HCT116 (cell line): ENCODE results near the gene CAMKK1. TPM values are rescaled to one million over a fixed set of nuclear protein-coding genes. Genes with fewer than 3 reads are reported as not detected.
A peak's percentile ranks its signal among the peaks of the same experiment; 100 is the strongest.

Experiments used
- ATAC-seq: fragments of 200-7000 bp; cut with Tn5 transposase; 2 replicates; pipeline ENCODE4 v1.9.1; 2020; ENCODE audit warnings: mild to moderate bottlenecking, moderate library complexity
- BruUV-seq: library from RNA; stranded (reverse); fragments of 400-500 nt; replicated peaks from 2 replicates; lab custom pipeline; 2021; lab: Mats Ljungman, UMichigan
- CTCF ChIA-PET: fragments of 300-600 bp; sonication (Branson Sonifier 250); formaldehyde crosslinking; loops from one replicate; lab custom pipeline; 2021; ENCODE audit warnings: antibody characterized with exemption; lab: Charles Lee
- POLR2A ChIA-PET: fragments of 300-600, 350-600 bp; sonication (Branson Sonifier 250); formaldehyde crosslinking; loops from one replicate; lab custom pipeline; 2021; ENCODE audit warnings: antibody characterized with exemption; lab: Charles Lee
- RAD21 ChIA-PET, 2 experiments: fragments of 300-600 bp; sonication (Branson Sonifier 250); formaldehyde crosslinking; loops; one replicate each; lab custom pipeline; 2023; ENCODE audit warnings: low total read pairs in 2 of 2; ENCODE audit not compliant: uncharacterized antibody in 2 of 2, unreplicated experiment in 2 of 2, low non-redundant PET in 1 of 2; lab: Charles Lee
- DNase-seq: peaks from one replicate; pipeline ENCODE4 v3.0.0-alpha.2; 2010; ENCODE audit warnings: low read depth, low spot score
- H2AFZ ChIP-seq: fragments of 200-600 bp; shearing (Covaris generic), sonication (generic); 2 replicates; pipeline ENCODE4 v1.6.1; 2017; ENCODE audit warnings: low read depth, mixed run types, mixed read lengths, antibody characterized with exemption, low read length; ENCODE audit not compliant: poor library complexity, severe bottlenecking
- H3K27ac ChIP-seq: 2 replicates; pipeline ENCODE4 v1.5.1; 2012; ENCODE audit warnings: low read depth, low read length
- H3K27me3 ChIP-seq: fragments of 200-600 bp; sonication (generic); 2 replicates; pipeline ENCODE4 v1.6.1; 2016; ENCODE audit warnings: mixed run types, low read length, mixed read lengths; ENCODE audit not compliant: insufficient read depth
- H3K36me3 ChIP-seq, 2 experiments: fragments of 200-500 bp in 1 of 2; fragments of 200-600 bp in 1 of 2; sonication (Bioruptor generic) in 1 of 2; sonication (generic) in 1 of 2; 2 replicates each; pipeline versions ENCODE4 v1.5.1 to v1.6.1; 2014 to 2016; ENCODE audit warnings: low read length in 2 of 2, inconsistent platforms in 1 of 2, mixed read lengths in 1 of 2, mixed run types in 1 of 2; ENCODE audit not compliant: insufficient read depth in 2 of 2, control insufficient read depth in 1 of 2
- H3K4me1 ChIP-seq, 2 experiments: fragments of 200-600 bp in 1 of 2; sonication (generic) in 1 of 2; 2 replicates each; pipeline versions ENCODE4 v1.5.1 to v1.6.1; 2012 to 2017; ENCODE audit warnings: low read length in 2 of 2, inconsistent platforms in 1 of 2, mild to moderate bottlenecking in 1 of 2, mixed read lengths in 1 of 2, mixed run types in 1 of 2, moderate library complexity in 1 of 2; ENCODE audit not compliant: insufficient read depth in 2 of 2, control insufficient read depth in 1 of 2
- H3K4me2 ChIP-seq: fragments of 200-600 bp; sonication (generic); 2 replicates; pipeline ENCODE4 v1.6.1; 2017; ENCODE audit warnings: mixed run types, low read length, mixed read lengths
- H3K4me3 ChIP-seq, 2 experiments: fragments of 200-600 bp in 1 of 2; sonication (generic) in 1 of 2; replicated peaks in 1 of 2; 2 replicates each; pipeline ENCODE4 v1.5.1; 2011 to 2016; ENCODE audit warnings: low read length in 2 of 2, control low read depth in 1 of 2, low read depth in 1 of 2, mild to moderate bottlenecking in 1 of 2, mixed read lengths in 1 of 2, mixed run types in 1 of 2
- H3K79me2 ChIP-seq: fragments of 200-600 bp; sonication (generic); 2 replicates; pipeline ENCODE4 v1.6.1; 2017; ENCODE audit warnings: mild to moderate bottlenecking, mixed run types, low read length, moderate library complexity, mixed read lengths; ENCODE audit not compliant: insufficient read depth
- H3K9ac ChIP-seq: fragments of 200-600 bp; sonication (generic); 2 replicates; pipeline ENCODE4 v1.6.1; 2016; ENCODE audit warnings: low read length, mixed read lengths
- H3K9me2 ChIP-seq: fragments of 200-600 bp; sonication (generic), shearing (Covaris generic); 2 replicates; pipeline ENCODE4 v1.6.1; 2017; ENCODE audit warnings: mixed run types, mild to moderate bottlenecking, moderate library complexity; ENCODE audit not compliant: insufficient read depth
- H3K9me3 ChIP-seq, 2 experiments: fragments of 200-500 bp in 1 of 2; fragments of 200-600 bp in 1 of 2; sonication (Bioruptor generic) in 1 of 2; sonication (generic) in 1 of 2; 2 replicates each; pipeline ENCODE4 v1.6.1; 2014 to 2017; ENCODE audit warnings: low read length in 2 of 2, mixed read lengths in 2 of 2, inconsistent platforms in 1 of 2, low read depth in 1 of 2, mild to moderate bottlenecking in 1 of 2, mixed run types in 1 of 2, moderate library complexity in 1 of 2; ENCODE audit not compliant: control insufficient read depth in 1 of 2, insufficient read depth in 1 of 2
- H4K20me1 ChIP-seq: fragments of 200-600 bp; sonication (generic), shearing (Covaris generic); 2 replicates; pipeline ENCODE4 v1.6.1; 2017; ENCODE audit warnings: mixed run types, mild to moderate bottlenecking, moderate library complexity; ENCODE audit not compliant: insufficient read depth
- ATF3 ChIP-seq: IDR thresholded peaks from 2 replicates; pipeline ENCODE4 v1.6.1; 2012
- EGR1 ChIP-seq: IDR thresholded peaks from 2 replicates; pipeline ENCODE4 v1.6.1; 2012; ENCODE audit warnings: low read depth
- EZH2 ChIP-seq: fragments of 200-600 bp; sonication (generic); IDR thresholded peaks from 2 replicates; pipeline ENCODE4 v1.6.1; 2017; ENCODE audit warnings: antibody characterized with exemption, mixed run types
- EZH2phosphoT487 ChIP-seq: fragments of 200-600 bp; IDR thresholded peaks from 2 replicates; pipeline ENCODE4 v1.6.1; 2018; ENCODE audit warnings: antibody characterized with exemption, borderline replicate concordance
- POLR2A ChIP-seq: IDR thresholded peaks from 2 replicates; pipeline ENCODE4 v1.7.0; 2011; ENCODE audit warnings: borderline replicate concordance; ENCODE audit not compliant: insufficient read depth, insufficient read length; ENCODE audit errors: extremely low read depth
- POLR2AphosphoS5 ChIP-seq: IDR thresholded peaks from 2 replicates; pipeline ENCODE4 v1.6.1; 2011; ENCODE audit warnings: mild to moderate bottlenecking, low read depth, low read length, moderate library complexity
- SRF ChIP-seq: IDR thresholded peaks from 2 replicates; pipeline ENCODE4 v1.6.1; 2012; ENCODE audit warnings: low read depth
- YY1 ChIP-seq: IDR thresholded peaks from 2 replicates; pipeline ENCODE4 v1.6.1; 2011; ENCODE audit warnings: low read length, low read depth, moderate library complexity, mild to moderate bottlenecking; ENCODE audit not compliant: insufficient replicate concordance; ENCODE audit errors: extremely low read depth
- ZFX ChIP-seq: fragments of 450-650 bp; IDR thresholded peaks from 2 replicates; pipeline ENCODE4 v1.6.1; 2017
- intact Hi-C: fragments of 100-400 bp; cut with micrococcal nuclease; formaldehyde crosslinking; loops from 2 replicates; pipeline ENCODE4 v1.10.0; 2022
- total RNA-seq: library from RNA; stranded (reverse); gene quantifications from one replicate; pipeline ENCODE4 v1.2.1, GENCODE V29; 2021; ENCODE audit not compliant: unreplicated experiment
- TF ChIP-seq, protein P1 (sequence below): IDR thresholded peaks from 2 replicates; pipeline ENCODE4 v1.6.1; 2012; ENCODE audit warnings: low read depth
- TF ChIP-seq, protein P2 (sequence below): IDR thresholded peaks from 2 replicates; pipeline ENCODE4 v1.6.1; 2012

CAMKK1 gene
- total RNA-seq, 1 experiment from 2014 or later: 10.6 TPM

DNA sequence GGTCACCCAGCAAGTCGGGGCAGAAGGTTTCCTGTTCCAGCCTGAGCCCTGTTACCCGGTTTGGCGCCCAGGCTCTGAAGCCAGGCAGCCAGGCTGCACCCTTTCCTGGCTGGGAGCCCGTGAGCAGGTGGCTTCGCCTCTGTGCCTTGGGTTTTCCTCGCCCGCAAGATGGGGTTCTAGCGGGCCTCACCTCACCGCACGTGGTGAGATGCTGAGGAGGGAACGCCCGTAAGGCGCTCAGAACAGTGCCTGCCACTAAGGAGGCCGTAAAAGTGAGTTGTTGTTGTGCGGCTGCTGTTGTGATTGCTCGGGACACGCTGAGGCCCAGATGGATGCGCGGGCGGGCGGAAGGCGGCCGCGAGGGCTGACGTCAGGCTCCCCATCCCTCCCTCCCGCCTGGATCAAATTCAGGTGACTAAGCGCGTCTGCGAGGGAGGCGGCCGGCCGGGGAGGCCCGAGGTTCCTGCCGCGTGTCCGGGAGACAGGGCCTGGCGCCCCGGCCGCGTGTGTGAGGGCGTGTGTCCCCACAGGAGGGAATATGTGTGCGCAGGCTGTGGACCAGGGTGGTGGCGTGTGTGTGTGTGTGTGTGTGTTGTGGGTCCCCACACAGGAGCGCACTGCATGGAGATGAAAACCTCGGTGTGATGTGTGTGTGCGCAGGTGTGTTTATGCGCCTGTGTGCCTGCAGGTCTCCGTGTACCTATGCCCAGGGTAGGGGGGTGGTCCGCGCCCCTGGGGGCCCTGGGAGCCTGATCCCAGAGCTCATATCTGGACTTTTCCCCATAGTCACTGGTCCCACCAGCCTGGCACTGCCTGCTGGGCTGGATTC lies 4.3 kb downstream of the CAMKK1 start (continued):
- TF ChIP-seq ATF3 (no peak), EZH2 (no peak), EZH2phosphoT487 (no peak), POLR2A (peak; percentile 8)

- BruUV-seq: no TSS peak
- peaks cover 16% of the 10 kb centered on the region; the same call in 1 of the 2 replicates for H3K79me2 ChIP-seq
- DNase-seq: no peak
- TF ChIP-seq EGR1 (no peak), YY1 (no peak), EZH2 (no peak), POLR2AphosphoS5 (no peak), ZFX (no peak), SRF (no peak)
- TF ChIP-seq, protein P1, sequence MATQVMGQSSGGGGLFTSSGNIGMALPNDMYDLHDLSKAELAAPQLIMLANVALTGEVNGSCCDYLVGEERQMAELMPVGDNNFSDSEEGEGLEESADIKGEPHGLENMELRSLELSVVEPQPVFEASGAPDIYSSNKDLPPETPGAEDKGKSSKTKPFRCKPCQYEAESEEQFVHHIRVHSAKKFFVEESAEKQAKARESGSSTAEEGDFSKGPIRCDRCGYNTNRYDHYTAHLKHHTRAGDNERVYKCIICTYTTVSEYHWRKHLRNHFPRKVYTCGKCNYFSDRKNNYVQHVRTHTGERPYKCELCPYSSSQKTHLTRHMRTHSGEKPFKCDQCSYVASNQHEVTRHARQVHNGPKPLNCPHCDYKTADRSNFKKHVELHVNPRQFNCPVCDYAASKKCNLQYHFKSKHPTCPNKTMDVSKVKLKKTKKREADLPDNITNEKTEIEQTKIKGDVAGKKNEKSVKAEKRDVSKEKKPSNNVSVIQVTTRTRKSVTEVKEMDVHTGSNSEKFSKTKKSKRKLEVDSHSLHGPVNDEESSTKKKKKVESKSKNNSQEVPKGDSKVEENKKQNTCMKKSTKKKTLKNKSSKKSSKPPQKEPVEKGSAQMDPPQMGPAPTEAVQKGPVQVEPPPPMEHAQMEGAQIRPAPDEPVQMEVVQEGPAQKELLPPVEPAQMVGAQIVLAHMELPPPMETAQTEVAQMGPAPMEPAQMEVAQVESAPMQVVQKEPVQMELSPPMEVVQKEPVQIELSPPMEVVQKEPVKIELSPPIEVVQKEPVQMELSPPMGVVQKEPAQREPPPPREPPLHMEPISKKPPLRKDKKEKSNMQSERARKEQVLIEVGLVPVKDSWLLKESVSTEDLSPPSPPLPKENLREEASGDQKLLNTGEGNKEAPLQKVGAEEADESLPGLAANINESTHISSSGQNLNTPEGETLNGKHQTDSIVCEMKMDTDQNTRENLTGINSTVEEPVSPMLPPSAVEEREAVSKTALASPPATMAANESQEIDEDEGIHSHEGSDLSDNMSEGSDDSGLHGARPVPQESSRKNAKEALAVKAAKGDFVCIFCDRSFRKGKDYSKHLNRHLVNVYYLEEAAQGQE: no peak
- TF ChIP-seq, protein P2, sequence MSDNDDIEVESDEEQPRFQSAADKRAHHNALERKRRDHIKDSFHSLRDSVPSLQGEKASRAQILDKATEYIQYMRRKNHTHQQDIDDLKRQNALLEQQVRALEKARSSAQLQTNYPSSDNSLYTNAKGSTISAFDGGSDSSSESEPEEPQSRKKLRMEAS: no peak
- TF ChIP-seq, all 23 proteins: peak for 0
- Histone ChIP-seq H4K20me1 (no peaks in the 10 kb centered on the region), H3K27me3 (no peaks in the 10 kb centered on the region), H3K9me2 (no peaks in the 10 kb centered on the region), H2AFZ (no peak overlapping the region), H3K4me2 (peak overlapping the region; percentile 89), H3K36me3 (peaks cover 4 to 13% of the 10 kb centered on the region in 2 experiments; a peak in 2 of 4 replicates), H3K9ac (peak overlapping the region; percentile 63), H3K4me1 (peaks cover 58 to 70% of the 10 kb centered on the region in 2 experiments), H3K4me3 (peak overlapping the region in 1 of 2 experiments; percentile 53; a peak in 3 of 4 replicates), H3K9me3 (no peaks in the 10 kb centered on the region), H3K27ac (peak overlapping the region; percentile 83)
- ATAC-seq: no peak
- ChIA-PET RAD21 (no interaction called here), POLR2A (no interaction called here), CTCF (no interaction called here)
- intact Hi-C loops: no loop called here
Observed at GRCh38 chr17:3887804-3888203, 5.0 kb downstream of the CAMKK1 start.
